ENCODE results near the gene CWH43. TPM values are rescaled to one million over a fixed set of nuclear protein-coding genes. Genes with fewer than 3 reads are reported as not detected.

Gene CWH43
- total RNA-seq, 3 donors from 2014 or later = 0.66 TPM; not detected in 2

- DNase-seq (ENCODE audit: low spot score in 2 of 2) = no peak
- Histone ChIP-seq H3K27me3 (peaks cover 0 to 3% of the 10 kb centered on the region in 2 donors), H3K4me3 (no peak overlapping the region), H3K9me3 (no peaks in the 10 kb centered on the region), H3K27ac (no peak overlapping the region), H3K4me1 (no peaks in the 10 kb centered on the region), H3K36me3 (no peaks in the 10 kb centered on the region)
- intact Hi-C loops (cut with DNase I; ENCODE audit: low total_unique reads) = no loop called here
- TF ChIP-seq POLR2AphosphoS5 (IDR thresholded peaks at IDR 0.05) (no peak), POLR2A (IDR thresholded peaks at IDR 0.05) (no peak)
- TF ChIP-seq, protein P1, sequence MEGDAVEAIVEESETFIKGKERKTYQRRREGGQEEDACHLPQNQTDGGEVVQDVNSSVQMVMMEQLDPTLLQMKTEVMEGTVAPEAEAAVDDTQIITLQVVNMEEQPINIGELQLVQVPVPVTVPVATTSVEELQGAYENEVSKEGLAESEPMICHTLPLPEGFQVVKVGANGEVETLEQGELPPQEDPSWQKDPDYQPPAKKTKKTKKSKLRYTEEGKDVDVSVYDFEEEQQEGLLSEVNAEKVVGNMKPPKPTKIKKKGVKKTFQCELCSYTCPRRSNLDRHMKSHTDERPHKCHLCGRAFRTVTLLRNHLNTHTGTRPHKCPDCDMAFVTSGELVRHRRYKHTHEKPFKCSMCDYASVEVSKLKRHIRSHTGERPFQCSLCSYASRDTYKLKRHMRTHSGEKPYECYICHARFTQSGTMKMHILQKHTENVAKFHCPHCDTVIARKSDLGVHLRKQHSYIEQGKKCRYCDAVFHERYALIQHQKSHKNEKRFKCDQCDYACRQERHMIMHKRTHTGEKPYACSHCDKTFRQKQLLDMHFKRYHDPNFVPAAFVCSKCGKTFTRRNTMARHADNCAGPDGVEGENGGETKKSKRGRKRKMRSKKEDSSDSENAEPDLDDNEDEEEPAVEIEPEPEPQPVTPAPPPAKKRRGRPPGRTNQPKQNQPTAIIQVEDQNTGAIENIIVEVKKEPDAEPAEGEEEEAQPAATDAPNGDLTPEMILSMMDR (IDR thresholded peaks at IDR 0.05) = no peak
These were observed 12.4 kb downstream of the CWH43 start for GRCh38 chr4:48998440-48998839.

DNA sequence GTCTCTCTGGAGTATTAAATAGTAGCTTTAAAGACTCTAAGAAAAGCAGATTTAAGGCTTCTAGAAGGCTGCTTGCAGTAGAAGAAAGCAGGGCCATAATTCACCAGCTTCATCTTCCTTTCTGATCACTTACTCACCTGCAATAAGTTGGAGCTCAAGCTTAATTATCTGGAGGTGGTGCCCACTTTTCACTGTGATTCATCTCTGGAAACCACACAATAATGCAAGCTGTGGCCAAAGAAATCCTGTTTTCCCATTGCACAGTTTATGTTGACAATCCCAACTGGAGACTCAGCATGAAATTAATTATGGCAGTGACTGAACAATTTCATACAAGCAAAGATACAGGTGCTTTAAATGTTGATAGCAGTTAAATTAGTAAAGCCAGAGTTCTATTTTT, 14.7 kb downstream of the CWH43 start:
- Histone ChIP-seq H3K27me3 (no peaks in the 10 kb centered on the region), H3K36me3 (no peaks in the 10 kb centered on the region), H3K4me3 (no peak overlapping the region), H3K4me1 (no peaks in the 10 kb centered on the region), H3K27ac (no peak overlapping the region), H3K9me3 (no peaks in the 10 kb centered on the region)
- DNase-seq (ENCODE audit: low spot score in 2 of 2) = no peak
- TF ChIP-seq POLR2A (IDR thresholded peaks at IDR 0.05) = no peak
- TF ChIP-seq, protein P1 (IDR thresholded peaks at IDR 0.05) = no peak
- no peak for TF ChIP-seq POLR2AphosphoS5 (IDR thresholded peaks at IDR 0.05)
- intact Hi-C loops (cut with DNase I; ENCODE audit: low total_unique reads) = no loop called here

DNA sequence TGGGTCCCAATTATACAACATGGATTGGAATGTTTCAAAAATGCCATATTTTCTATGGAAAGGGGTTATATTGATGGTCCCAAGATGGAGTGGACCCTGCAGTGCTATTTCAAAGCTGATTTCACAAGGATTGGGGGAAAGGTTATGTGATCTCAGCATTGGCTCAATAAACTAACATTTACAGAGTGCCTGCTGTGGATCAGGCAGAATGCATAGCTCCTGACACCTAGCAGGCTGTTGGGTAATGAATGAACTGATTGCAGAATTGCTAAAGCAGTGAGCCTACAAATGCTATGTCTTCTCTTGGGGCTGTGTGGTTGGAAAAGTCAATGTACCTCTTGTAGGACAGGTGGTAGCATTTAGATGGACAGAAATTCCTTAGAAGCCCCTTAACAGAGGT, 16.9 kb downstream of the CWH43 start:
- Histone ChIP-seq H3K27me3 (no peaks in the 10 kb centered on the region), H3K4me1 (no peaks in the 10 kb centered on the region), H3K9me3 (no peaks in the 10 kb centered on the region), H3K36me3 (no peaks in the 10 kb centered on the region), H3K27ac (no peak overlapping the region), H3K4me3 (no peak overlapping the region)
- intact Hi-C loops (cut with DNase I; ENCODE audit: low total_unique reads) = no loop called here
- TF ChIP-seq POLR2AphosphoS5 (IDR thresholded peaks at IDR 0.05) (no peak), POLR2A (IDR thresholded peaks at IDR 0.05) (no peak)
- TF ChIP-seq, protein P1 (IDR thresholded peaks at IDR 0.05) = no peak
- DNase-seq (ENCODE audit: low spot score in 2 of 2) = no peak

DNA sequence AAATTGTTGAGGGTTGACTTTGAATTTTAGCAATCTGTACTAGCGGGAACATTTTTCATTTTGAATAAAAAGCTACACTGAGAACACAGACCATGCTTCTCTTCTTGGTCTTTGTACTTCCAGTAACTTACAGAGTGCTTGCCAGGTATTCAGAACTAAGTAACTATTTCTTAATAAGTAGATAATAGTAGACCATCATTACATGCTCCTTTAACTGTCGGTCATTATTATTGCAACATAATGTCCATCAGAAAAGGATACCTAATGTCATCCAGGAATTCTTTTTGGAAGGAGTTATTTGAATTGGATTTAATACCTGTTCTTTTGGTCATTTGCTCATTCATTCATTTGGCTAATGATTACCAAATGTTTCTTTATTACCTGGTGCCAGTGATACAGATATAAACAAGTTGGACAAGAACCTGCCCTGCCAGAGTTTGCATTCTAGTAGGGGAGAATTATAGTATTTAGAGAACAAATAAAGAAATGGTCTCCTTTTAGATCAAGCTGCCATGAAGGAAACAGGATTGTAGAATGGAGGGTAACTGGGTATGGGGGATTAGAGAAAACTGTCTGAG, 32.7 kb downstream of the CWH43 start:
- no peak for DNase-seq (ENCODE audit: low spot score in 2 of 2)
- intact Hi-C loops (cut with DNase I; ENCODE audit: low total_unique reads) = no loop called here

GRCh38 chr4:49032440-49033161, 46.5 kb downstream of the CWH43 start:
- H3K4me3 ChIP-seq = no peak overlapping the region
- no peaks in the 10 kb centered on the region for H3K36me3 ChIP-seq
- H3K27me3 ChIP-seq = no peaks in the 10 kb centered on the region
- H3K4me1 ChIP-seq = no peaks in the 10 kb centered on the region
- no peaks in the 10 kb centered on the region for H3K9me3 ChIP-seq
- intact Hi-C loops (cut with DNase I; ENCODE audit: low total_unique reads) = no loop called here
- H3K27ac ChIP-seq = no peak overlapping the region
- TF ChIP-seq, protein P1 (IDR thresholded peaks at IDR 0.05) = no peak
- no peak for TF ChIP-seq POLR2AphosphoS5 (IDR thresholded peaks at IDR 0.05)
- TF ChIP-seq POLR2A (IDR thresholded peaks at IDR 0.05) = no peak
- no peak for DNase-seq (ENCODE audit: low spot score in 2 of 2)

More for the DNA sequence above, 32.7 kb downstream of the CWH43 start:
- H3K4me3 ChIP-seq = no peak overlapping the region
- peaks cover 3 to 20% of the 10 kb centered on the region in 2 donors for H3K9me3 ChIP-seq
- no peaks in the 10 kb centered on the region for H3K36me3 ChIP-seq
- H3K4me1 ChIP-seq = no peaks in the 10 kb centered on the region
- TF ChIP-seq POLR2A (IDR thresholded peaks at IDR 0.05) = no peak
- TF ChIP-seq, protein P1 (IDR thresholded peaks at IDR 0.05) = no peak
- TF ChIP-seq POLR2AphosphoS5 (IDR thresholded peaks at IDR 0.05) = no peak
- no peaks in the 10 kb centered on the region for H3K27me3 ChIP-seq
- no peak overlapping the region for H3K27ac ChIP-seq

Measured in breast epithelium (tissue), 4 donors.